ENCODE measurements around the gene TLE2. TPM values are rescaled to one million over a fixed set of nuclear protein-coding genes. Genes with fewer than 3 reads are reported as not detected.
A peak's percentile ranks its signal among the peaks of the same experiment; 100 is the strongest.

TLE2 gene
- polyA plus RNA-seq, 2 of the 4 experiments (the other 2 are of a cell fraction) = 2.1 to 2.6 TPM

GRCh38 chr19:3073931-3074595 lies 45.0 kb upstream of the TLE2 start:
- H3K27ac ChIP-seq = no peak overlapping the region
- peak in 1 of 2 experiments; percentile 16; a peak in 1 of 6 replicates for ATAC-seq
- no peak for FAIRE-seq
- no peak overlapping the region for H3K4me2 ChIP-seq
- DNase-seq (ENCODE audit: low read depth in 1 of 2, low spot score in 1 of 2) = no peak
- TF ChIP-seq RAD21 (conservative IDR thresholded peaks at IDR 0.05 in 1 of 2, IDR thresholded peaks at IDR 0.05 in 1 of 2) = peak in 1 of 2 experiments; percentile 13; a peak in 1 of 5 replicates
- TF ChIP-seq HEYL (CRISPR knock-in tag; IDR thresholded peaks at IDR 0.05) = no peak
- H3K4me1 ChIP-seq = no peaks in the 10 kb centered on the region
- POLR2A ChIA-PET = no interaction called here
- CTCF ChIA-PET = interaction anchor here (1.8 to 3.3 kb wide), 3 partner anchors 31 to 117 kb away, joined by 4 to 35 read pairs (median 14); no protein-coding TSS in a partner anchor
- no peaks in the 10 kb centered on the region for H3K9me3 ChIP-seq
- no peak overlapping the region for H3K4me3 ChIP-seq
- 43% methylated on average over 2 of the region's 8 CpGs for WGBS (ENCODE audit: missing lambda C conversion rate)

GRCh38 chr19:3073159-3073563 lies 44.1 kb upstream of the TLE2 start:
- ATAC-seq = peak; percentile 43 to 49; a peak in 4 of 6 replicates
- ChIA-PET CTCF (interaction anchor here (1.2 to 2.2 kb wide), 2 partner anchors 10 to 31 kb away, joined by 3 to 5 read pairs; no protein-coding TSS in a partner anchor), POLR2A (no interaction called here)
- 28% methylated on average over 3 of the region's 3 CpGs for WGBS (ENCODE audit: missing lambda C conversion rate)
- Histone ChIP-seq H3K27ac (no peak overlapping the region), H3K4me1 (no peaks in the 10 kb centered on the region), H3K9me3 (no peaks in the 10 kb centered on the region), H3K4me3 (no peak overlapping the region), H3K4me2 (no peak overlapping the region)
- peak; percentile 45 for TF ChIP-seq USF2 (IDR thresholded peaks at IDR 0.05)
- TF ChIP-seq ESRRA (IDR thresholded peaks at IDR 0.05; ENCODE audit: borderline replicate concordance, low read length) = no peak
- DNase-seq (ENCODE audit: low read depth in 1 of 2, low spot score in 1 of 2) = peak in 1 of 2 experiments; percentile 58
- no peak for FAIRE-seq

DNA sequence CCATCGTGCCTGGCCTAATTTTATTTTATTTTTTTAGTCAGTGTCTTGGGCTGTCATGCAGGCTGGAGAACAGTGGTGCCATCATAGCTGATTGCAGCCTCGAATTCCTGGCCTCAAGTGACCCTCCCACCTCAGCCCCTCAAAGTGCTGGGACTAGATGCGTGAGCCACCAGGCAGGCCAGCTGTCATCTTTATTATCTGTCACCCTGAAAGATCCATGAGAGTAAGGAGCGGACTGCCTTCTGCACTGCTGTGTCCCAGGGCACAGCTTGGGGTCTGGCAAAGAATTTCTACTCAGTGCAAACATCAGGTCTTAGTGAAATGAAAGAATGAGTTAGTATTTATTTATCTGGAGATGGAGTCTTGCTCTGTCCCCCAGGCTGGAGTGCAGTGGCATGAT lies 42.7 kb upstream of the TLE2 start:
- TF ChIP-seq USF2 (IDR thresholded peaks at IDR 0.05) (no peak), MAFK (IDR thresholded peaks at IDR 0.05; ENCODE audit: partially characterized antibody) (no peak), SREBF2 (IDR thresholded peaks at IDR 0.05) (no peak), FOSL2 (IDR thresholded peaks at IDR 0.05) (no peak), FOSL2 (CRISPR knock-in tag; IDR thresholded peaks at IDR 0.05) (no peak), NR3C1 (IDR thresholded peaks at IDR 0.05) (no peak), GATA3 (IDR thresholded peaks at IDR 0.05; ENCODE audit: borderline replicate concordance) (no peak), FOXS1 (CRISPR knock-in tag; IDR thresholded peaks at IDR 0.05) (no peak), CHD2 (IDR thresholded peaks at IDR 0.05; ENCODE audit: low read length, partially characterized antibody) (no peak), EP300 (IDR thresholded peaks at IDR 0.05) (no peak), PHF8 (IDR thresholded peaks at IDR 0.05; ENCODE audit: borderline replicate concordance, low read depth) (no peak)
- TF ChIP-seq, protein P1, sequence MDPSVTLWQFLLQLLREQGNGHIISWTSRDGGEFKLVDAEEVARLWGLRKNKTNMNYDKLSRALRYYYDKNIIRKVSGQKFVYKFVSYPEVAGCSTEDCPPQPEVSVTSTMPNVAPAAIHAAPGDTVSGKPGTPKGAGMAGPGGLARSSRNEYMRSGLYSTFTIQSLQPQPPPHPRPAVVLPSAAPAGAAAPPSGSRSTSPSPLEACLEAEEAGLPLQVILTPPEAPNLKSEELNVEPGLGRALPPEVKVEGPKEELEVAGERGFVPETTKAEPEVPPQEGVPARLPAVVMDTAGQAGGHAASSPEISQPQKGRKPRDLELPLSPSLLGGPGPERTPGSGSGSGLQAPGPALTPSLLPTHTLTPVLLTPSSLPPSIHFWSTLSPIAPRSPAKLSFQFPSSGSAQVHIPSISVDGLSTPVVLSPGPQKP (IDR thresholded peaks at IDR 0.05; ENCODE audit: low read depth, low read length) = no peak
- FAIRE-seq (no peak), ATAC-seq (no peak), DNase-seq (ENCODE audit: low read depth in 1 of 2, low spot score in 1 of 2) (no peak)
- Histone ChIP-seq H3K4me1 (no peaks in the 10 kb centered on the region), H3K4me2 (no peak overlapping the region), H3K27ac (no peak overlapping the region), H3K9me3 (no peaks in the 10 kb centered on the region), H3K4me3 (no peak overlapping the region)
- 64% methylated on average over 3 of the region's 4 CpGs for WGBS (ENCODE audit: missing lambda C conversion rate)
- ChIA-PET CTCF (interaction anchor here (2.2 kb wide), 1 partner anchor 33 kb away, joined by 5 read pairs; no protein-coding TSS in a partner anchor), POLR2A (no interaction called here)

GRCh38 chr19:3068071-3068470 lies 39.0 kb upstream of the TLE2 start:
- ATAC-seq = no peak; a peak in 1 of 6 replicates
- Histone ChIP-seq H3K4me3 (no peak overlapping the region), H3K4me2 (no peak overlapping the region), H3K27ac (no peak overlapping the region), H3K9me3 (no peaks in the 10 kb centered on the region), H3K4me1 (peaks cover 10% of the 10 kb centered on the region)
- CTCF ChIA-PET = interaction anchor here (0.8 to 1.2 kb wide), 3 partner anchors 16 to 107 kb away, joined by 3 read pairs; no protein-coding TSS in a partner anchor
- TF ChIP-seq ZFP36 (IDR thresholded peaks at IDR 0.05; ENCODE audit: borderline replicate concordance, partially characterized antibody) (no peak), JUNB (IDR thresholded peaks at IDR 0.05) (no peak), ZSCAN20 (CRISPR knock-in tag; IDR thresholded peaks at IDR 0.05) (no peak), RAD21 (conservative IDR thresholded peaks at IDR 0.05 in 1 of 2, IDR thresholded peaks at IDR 0.05 in 1 of 2) (no peak)
- FAIRE-seq = no peak
- no peak for DNase-seq (ENCODE audit: low read depth in 1 of 2, low spot score in 1 of 2)
- POLR2A ChIA-PET = no interaction called here
- no CpG with 5 or more reads among the region's 21 CpGs for WGBS (ENCODE audit: missing lambda C conversion rate)

Data from A549 (cell line).